RWPE2 (cell line): ENCODE measurements around the gene SYCP2.

Experiments used
- ATAC-seq: fragments of 200-7000 bp; cut with Tn5 transposase; 3 replicates; pipeline ENCODE4 v1.9.1; 2021; ENCODE audit warnings: low read depth
- DNase-seq: peaks from one replicate; pipeline ENCODE4 v3.0.0-alpha.2; 2020; ENCODE audit warnings: low spot score
- H3K27ac ChIP-seq: fragments of 450-650 bp; 2 replicates; pipeline ENCODE4 v1.5.1; 2017; ENCODE audit warnings: mild to moderate bottlenecking; ENCODE audit not compliant: poor library complexity, severe bottlenecking
- H3K27me3 ChIP-seq: fragments of 250-450 bp; sonication (Bioruptor Pico); 2 replicates; pipeline ENCODE4 v1.5.1; 2021; ENCODE audit warnings: mild to moderate bottlenecking, moderate library complexity; ENCODE audit not compliant: insufficient read depth, poor library complexity, severe bottlenecking
- H3K36me3 ChIP-seq: fragments of 250-450 bp; sonication (Bioruptor Pico); 2 replicates; pipeline ENCODE4 v1.5.1; 2020; ENCODE audit warnings: low read depth, mild to moderate bottlenecking, moderate library complexity
- H3K4me1 ChIP-seq: fragments of 250-450 bp; sonication (Bioruptor Pico); 2 replicates; pipeline ENCODE4 v1.5.1; 2021; ENCODE audit warnings: mild to moderate bottlenecking, moderate library complexity; ENCODE audit not compliant: insufficient read depth, poor library complexity, severe bottlenecking
- H3K4me3 ChIP-seq: fragments of 250-450 bp; sonication (Bioruptor Pico); 2 replicates; pipeline ENCODE4 v1.5.1; 2021; ENCODE audit warnings: mild to moderate bottlenecking, moderate library complexity; ENCODE audit not compliant: severe bottlenecking
- H3K9me3 ChIP-seq: fragments of 250-450 bp; sonication (Bioruptor Pico); 2 replicates; pipeline ENCODE4 v1.5.1; 2021; ENCODE audit warnings: mild to moderate bottlenecking, moderate library complexity; ENCODE audit not compliant: severe bottlenecking
- TF ChIP-seq, protein P1 (sequence below): fragments of 450-650 bp; IDR thresholded peaks from one replicate; pipeline ENCODE4 v1.5.1; 2017; ENCODE audit warnings: mild to moderate bottlenecking, moderate library complexity; ENCODE audit not compliant: poor library complexity, severe bottlenecking

The SYCP2 gene

DNA sequence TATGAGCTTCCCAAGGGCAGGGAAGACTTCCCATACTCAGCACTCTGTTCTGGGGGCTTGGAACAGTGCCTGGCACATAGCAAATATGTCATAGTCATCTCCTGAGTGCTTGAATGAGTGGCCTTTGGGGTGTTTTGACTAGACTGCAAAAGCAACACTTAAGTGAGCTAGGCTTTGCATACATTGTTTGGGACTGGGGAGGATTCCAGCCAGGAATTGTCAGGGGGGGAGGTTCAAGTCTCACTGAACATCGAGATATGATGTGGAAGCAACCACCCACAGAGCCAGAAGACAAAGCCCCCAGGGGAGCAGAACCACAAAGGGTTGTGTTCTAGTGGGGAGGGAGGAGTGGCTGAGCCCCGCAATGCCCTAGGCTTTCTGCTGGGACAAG lies 98.4 kb downstream of the SYCP2 start:
- Histone ChIP-seq H3K36me3 (peaks cover 26% of the 10 kb centered on the region), H3K27me3 (no peaks in the 10 kb centered on the region), H3K27ac (peak overlapping the region; percentile 86), H3K4me1 (peaks cover 73% of the 10 kb centered on the region), H3K9me3 (no peaks in the 10 kb centered on the region), H3K4me3 (no peak overlapping the region)
- DNase-seq (no peak), ATAC-seq (no peak)
- TF ChIP-seq, protein P1, sequence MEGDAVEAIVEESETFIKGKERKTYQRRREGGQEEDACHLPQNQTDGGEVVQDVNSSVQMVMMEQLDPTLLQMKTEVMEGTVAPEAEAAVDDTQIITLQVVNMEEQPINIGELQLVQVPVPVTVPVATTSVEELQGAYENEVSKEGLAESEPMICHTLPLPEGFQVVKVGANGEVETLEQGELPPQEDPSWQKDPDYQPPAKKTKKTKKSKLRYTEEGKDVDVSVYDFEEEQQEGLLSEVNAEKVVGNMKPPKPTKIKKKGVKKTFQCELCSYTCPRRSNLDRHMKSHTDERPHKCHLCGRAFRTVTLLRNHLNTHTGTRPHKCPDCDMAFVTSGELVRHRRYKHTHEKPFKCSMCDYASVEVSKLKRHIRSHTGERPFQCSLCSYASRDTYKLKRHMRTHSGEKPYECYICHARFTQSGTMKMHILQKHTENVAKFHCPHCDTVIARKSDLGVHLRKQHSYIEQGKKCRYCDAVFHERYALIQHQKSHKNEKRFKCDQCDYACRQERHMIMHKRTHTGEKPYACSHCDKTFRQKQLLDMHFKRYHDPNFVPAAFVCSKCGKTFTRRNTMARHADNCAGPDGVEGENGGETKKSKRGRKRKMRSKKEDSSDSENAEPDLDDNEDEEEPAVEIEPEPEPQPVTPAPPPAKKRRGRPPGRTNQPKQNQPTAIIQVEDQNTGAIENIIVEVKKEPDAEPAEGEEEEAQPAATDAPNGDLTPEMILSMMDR = no peak

DNA sequence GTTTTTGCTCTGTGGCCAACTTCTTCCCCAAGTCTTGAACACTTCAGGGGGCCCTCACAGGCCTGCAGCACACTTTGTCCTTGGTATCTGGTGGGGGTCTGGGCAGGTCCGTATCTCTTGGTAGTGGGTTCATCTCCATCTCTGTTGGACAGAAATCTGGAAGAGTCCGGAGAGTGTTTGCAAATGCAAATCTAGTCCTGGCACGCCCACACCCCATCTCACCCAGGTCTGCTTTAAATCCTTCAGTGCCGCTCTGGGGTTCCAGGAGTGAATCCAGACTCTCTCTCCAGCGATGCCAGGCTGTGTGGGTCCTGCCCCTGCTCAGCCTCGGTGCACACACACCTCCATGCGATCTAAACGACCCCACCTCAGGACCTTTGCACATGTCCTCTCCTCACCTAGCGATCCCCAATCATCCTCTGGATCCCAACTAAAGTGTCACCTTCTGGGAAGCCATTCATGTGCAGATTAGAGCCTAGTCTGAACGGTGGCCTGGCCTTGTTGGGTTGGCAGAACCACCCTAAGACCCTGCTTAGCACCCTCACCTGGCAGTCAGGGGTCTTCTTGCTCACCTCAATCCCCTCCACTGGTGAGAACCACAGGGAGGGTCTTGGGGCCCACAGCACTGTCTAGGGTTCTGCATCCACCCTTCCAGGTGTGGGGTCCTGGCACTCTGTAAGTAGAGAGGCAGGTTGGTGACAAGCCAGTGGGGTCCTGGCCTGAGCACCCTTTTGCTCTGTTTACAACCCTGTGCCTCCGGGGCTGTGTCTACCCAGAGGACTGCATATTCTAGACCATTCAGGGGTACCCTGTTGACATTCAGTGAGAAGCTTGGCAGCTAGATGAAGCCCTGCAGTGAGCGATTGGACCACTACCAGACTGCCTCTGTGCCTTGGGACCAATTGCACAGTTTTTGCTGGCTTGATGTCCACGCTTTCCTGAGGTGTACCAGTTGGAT lies 100.8 kb downstream of the SYCP2 start:
- Histone ChIP-seq H3K36me3 (0 out of 2 replicates have a peak, but pooled peaks cover 5% of the 10 kb centered on the region), H3K4me1 (peaks cover 53% of the 10 kb centered on the region), H3K4me3 (no peak overlapping the region), H3K27ac (peak overlapping the region; percentile 97), H3K27me3 (no peaks in the 10 kb centered on the region), H3K9me3 (no peaks in the 10 kb centered on the region)
- ATAC-seq (no peak), DNase-seq (no peak)
- TF ChIP-seq, protein P1 = no peak

GRCh38 chr20:59831916-59832270 lies 101.5 kb downstream of the SYCP2 start:
- H3K36me3 ChIP-seq = no peaks in the 10 kb centered on the region
- no peaks in the 10 kb centered on the region for H3K27me3 ChIP-seq
- no peaks in the 10 kb centered on the region for H3K9me3 ChIP-seq
- TF ChIP-seq, protein P1 = no peak
- ATAC-seq (no peak), DNase-seq (no peak)
- no peak overlapping the region for H3K4me3 ChIP-seq
- peaks cover 49% of the 10 kb centered on the region for H3K4me1 ChIP-seq
- peak overlapping the region; percentile 97 for H3K27ac ChIP-seq

- H3K27me3 ChIP-seq = no peaks in the 10 kb centered on the region
- H3K36me3 ChIP-seq = no peaks in the 10 kb centered on the region
These were observed 102.2 kb downstream of the SYCP2 start for GRCh38 chr20:59831024-59831915.

More at GRCh38 chr20:59831024-59831915, 102.2 kb downstream of the SYCP2 start:
- Histone ChIP-seq H3K9me3 (no peaks in the 10 kb centered on the region), H3K4me3 (peak overlapping the region; percentile 12), H3K4me1 (peaks cover 49% of the 10 kb centered on the region), H3K27ac (peak overlapping the region; percentile 97)
- DNase-seq (peak; percentile 97), ATAC-seq (peak; percentile 66)
- TF ChIP-seq, protein P1 = peak; percentile 10
